ENCODE results near the gene C12orf43. TPM values are rescaled to one million over a fixed set of nuclear protein-coding genes. Genes with fewer than 3 reads are reported as not detected.

C12orf43 gene
- total RNA-seq, 1 donor from 2014 or later = 18.0 TPM

Other genes starting within 250 kb of the C12orf43 start
- gene SPPL3, start 112.1 kb downstream of the C12orf43 start, total RNA-seq = 87.3 TPM
- gene HNF1A, start 37.9 kb downstream of the C12orf43 start, total RNA-seq = not detected
- gene OASL, start 22.8 kb upstream of the C12orf43 start, total RNA-seq = 1.1 TPM
- 1.8 TPM for gene P2RX7, start 116.4 kb upstream of the C12orf43 start, total RNA-seq
- gene P2RX4, start 193.6 kb upstream of the C12orf43 start, total RNA-seq = 28.0 TPM